Neural progenitor cell (in vitro differentiated cells): ENCODE data around the gene TANC1.

ENCODE experiments used
- EZH2 ChIP-seq: fragments of 200-600 bp; sonication (generic); IDR thresholded peaks from 2 replicates; pipeline ENCODE4 v1.6.1; 2017; ENCODE audit warnings: antibody characterized with exemption, mild to moderate bottlenecking, moderate library complexity
- EZH2phosphoT487 ChIP-seq: fragments of 200-600 bp; sonication (generic); IDR thresholded peaks from 2 replicates; pipeline ENCODE4 v1.6.1; 2017; ENCODE audit warnings: antibody characterized with exemption
- TF ChIP-seq, protein P1 (sequence below): fragments of 200-600 bp; sonication (generic); IDR thresholded peaks from 2 replicates; pipeline ENCODE4 v1.5.1; 2017; ENCODE audit warnings: antibody characterized with exemption, mild to moderate bottlenecking

DNA sequence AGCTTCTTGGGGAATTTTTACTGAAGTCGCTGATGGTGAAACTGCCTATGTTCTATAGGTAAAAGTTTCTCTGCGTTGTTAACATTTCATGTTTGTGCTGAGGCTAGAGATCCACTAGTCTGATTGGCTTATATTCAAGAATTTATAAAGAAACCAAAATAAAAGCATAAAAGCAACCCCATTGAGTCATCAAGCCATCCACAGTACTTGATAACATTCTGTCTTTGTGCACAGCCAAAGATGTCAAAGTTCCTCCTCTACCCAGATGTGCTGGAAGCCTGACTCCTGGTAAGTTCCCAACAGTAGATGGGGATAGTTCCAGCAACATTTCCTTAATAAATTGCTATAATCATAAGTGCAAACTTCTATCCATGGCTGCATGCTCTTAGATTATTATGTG lies 107.8 kb downstream of the TANC1 start:
- TF ChIP-seq, protein P1, sequence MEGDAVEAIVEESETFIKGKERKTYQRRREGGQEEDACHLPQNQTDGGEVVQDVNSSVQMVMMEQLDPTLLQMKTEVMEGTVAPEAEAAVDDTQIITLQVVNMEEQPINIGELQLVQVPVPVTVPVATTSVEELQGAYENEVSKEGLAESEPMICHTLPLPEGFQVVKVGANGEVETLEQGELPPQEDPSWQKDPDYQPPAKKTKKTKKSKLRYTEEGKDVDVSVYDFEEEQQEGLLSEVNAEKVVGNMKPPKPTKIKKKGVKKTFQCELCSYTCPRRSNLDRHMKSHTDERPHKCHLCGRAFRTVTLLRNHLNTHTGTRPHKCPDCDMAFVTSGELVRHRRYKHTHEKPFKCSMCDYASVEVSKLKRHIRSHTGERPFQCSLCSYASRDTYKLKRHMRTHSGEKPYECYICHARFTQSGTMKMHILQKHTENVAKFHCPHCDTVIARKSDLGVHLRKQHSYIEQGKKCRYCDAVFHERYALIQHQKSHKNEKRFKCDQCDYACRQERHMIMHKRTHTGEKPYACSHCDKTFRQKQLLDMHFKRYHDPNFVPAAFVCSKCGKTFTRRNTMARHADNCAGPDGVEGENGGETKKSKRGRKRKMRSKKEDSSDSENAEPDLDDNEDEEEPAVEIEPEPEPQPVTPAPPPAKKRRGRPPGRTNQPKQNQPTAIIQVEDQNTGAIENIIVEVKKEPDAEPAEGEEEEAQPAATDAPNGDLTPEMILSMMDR = no peak
- no peak for TF ChIP-seq EZH2
- no peak for TF ChIP-seq EZH2phosphoT487
